Measurements from ENCODE around the gene LHFPL3.

GRCh38 chr7:104442481-104442880 is 114.1 kb downstream of the LHFPL3 start:
- TF ChIP-seq CTCF (IDR thresholded peaks at IDR 0.05; ENCODE audit: low read depth, low read length, poor library complexity, severe bottlenecking) (no peak), EZH2phosphoT487 (IDR thresholded peaks at IDR 0.05; ENCODE audit: borderline replicate concordance, low read length) (no peak)
